H1 (cell line): ENCODE data around the gene MPPED2. TPM values are rescaled to one million over a fixed set of nuclear protein-coding genes. Genes with fewer than 3 reads are reported as not detected.

Experiments
- CTCF ChIA-PET: fragments of 300-600 bp; sonication (Branson Sonifier 250); formaldehyde crosslinking; loops from one replicate; lab custom pipeline; 2021; ENCODE audit not compliant: partially characterized antibody; lab: Charles Lee
- POLR2A ChIA-PET: fragments of 300-600 bp; sonication (Branson Sonifier 250); formaldehyde crosslinking; loops from one replicate; lab custom pipeline; 2021; ENCODE audit warnings: inconsistent platforms; ENCODE audit not compliant: partially characterized antibody; lab: Charles Lee
- DNase-seq, 2 experiments: peaks; one replicate each; pipeline versions ENCODE4 v3.0.0 to v3.0.0-alpha.2; 2010 to 2022; ENCODE audit warnings: low spot score in 2 of 2, low read depth in 1 of 2, mixed read lengths in 1 of 2
- FAIRE-seq: peaks from 2 replicates; lab custom pipeline; 2011; peaks lifted over from hg19 to GRCh38; lab: Jason Lieb, UNC
- H2AFZ ChIP-seq: 2 replicates; pipeline ENCODE4 v1.8.1; 2012; ENCODE audit warnings: low read length, inconsistent platforms
- H2AK5ac ChIP-seq: 2 replicates; pipeline ENCODE4 v1.6.1; 2013; ENCODE audit warnings: low read depth, low read length
- H2BK120ac ChIP-seq: replicated peaks from 2 replicates; pipeline ENCODE3; 2013; ENCODE audit warnings: low read depth, low read length, inconsistent platforms
- H2BK12ac ChIP-seq: 2 replicates; pipeline ENCODE4 v1.6.1; 2013; ENCODE audit warnings: low read depth, low read length
- H2BK15ac ChIP-seq: 2 replicates; pipeline ENCODE4 v1.6.1; 2013; ENCODE audit warnings: low read length
- H2BK20ac ChIP-seq: 2 replicates; pipeline ENCODE4 v1.6.1; 2013; ENCODE audit warnings: low read length
- H2BK5ac ChIP-seq: 2 replicates; pipeline ENCODE4 v1.6.1; 2013; ENCODE audit warnings: low read depth, low read length
- H3K14ac ChIP-seq: 2 replicates; pipeline ENCODE4 v1.6.1; 2013; ENCODE audit warnings: inconsistent platforms; ENCODE audit not compliant: insufficient read length
- H3K18ac ChIP-seq: 2 replicates; pipeline ENCODE4 v1.6.1; 2013; ENCODE audit warnings: low read length; ENCODE audit errors: extremely low read depth
- H3K23ac ChIP-seq: 2 replicates; pipeline ENCODE4 v1.6.1; 2013; ENCODE audit warnings: inconsistent platforms; ENCODE audit not compliant: insufficient read length
- H3K23me2 ChIP-seq: 2 replicates; pipeline ENCODE4 v1.6.1; 2013; ENCODE audit warnings: low read depth, low read length
- H3K27ac ChIP-seq: 2 replicates; pipeline ENCODE4 v1.6.1; 2011; ENCODE audit warnings: low read depth, low read length, inconsistent platforms
- H3K27me3 ChIP-seq, 4 experiments: replicated peaks in 1 of 4; 1 replicate in 1 of 4; 2 replicates in 3 of 4; pipeline versions ENCODE4 v1.6.1 to v1.8.1; 2011 to 2013; ENCODE audit warnings: low read length in 3 of 4, mild to moderate bottlenecking in 3 of 4, inconsistent platforms in 2 of 4, mixed read lengths in 2 of 4, moderate library complexity in 1 of 4; ENCODE audit not compliant: control insufficient read depth in 3 of 4, insufficient read depth in 3 of 4; ENCODE audit errors: extremely low read depth in 1 of 4
- H3K36me3 ChIP-seq, 4 experiments: 2 replicates each; pipeline versions ENCODE4 v1.6.1 to v1.8.1; 2011 to 2013; ENCODE audit warnings: mild to moderate bottlenecking in 4 of 4, low read length in 3 of 4, moderate library complexity in 2 of 4, control low read depth in 1 of 4, inconsistent platforms in 1 of 4; ENCODE audit not compliant: insufficient read depth in 4 of 4, control insufficient read depth in 2 of 4
- H3K4ac ChIP-seq: replicated peaks from 2 replicates; pipeline ENCODE3; 2013; ENCODE audit warnings: low read length, low read depth, mixed read lengths, inconsistent platforms; ENCODE audit not compliant: insufficient read length
- H3K4me1 ChIP-seq, 4 experiments: replicated peaks in 1 of 4; 1 replicate in 1 of 4; 2 replicates in 3 of 4; pipeline versions ENCODE4 v1.6.1 to v1.8.1; 2011 to 2013; ENCODE audit warnings: low read length in 3 of 4, inconsistent platforms in 2 of 4, mixed read lengths in 1 of 4; ENCODE audit not compliant: insufficient read depth in 4 of 4, control insufficient read depth in 3 of 4
- H3K4me2 ChIP-seq, 2 experiments: 2 replicates each; pipeline versions ENCODE4 v1.6.1 to v1.8.1; 2011 to 2013; ENCODE audit warnings: low read depth in 2 of 2, low read length in 2 of 2, control low read depth in 1 of 2, inconsistent platforms in 1 of 2, mild to moderate bottlenecking in 1 of 2; ENCODE audit not compliant: insufficient read depth in 1 of 2
- H3K4me3 ChIP-seq, 4 experiments: fragments of 200-600, 300-600 bp in 1 of 4; sonication (generic), shearing (Covaris generic), sonication (Bioruptor Twin) in 1 of 4; 2 replicates each; pipeline versions ENCODE4 v1.5.1 to v1.8.1; 2011 to 2016; ENCODE audit warnings: low read length in 4 of 4, low read depth in 3 of 4, control low read depth in 2 of 4, inconsistent platforms in 2 of 4, mild to moderate bottlenecking in 2 of 4, mixed read lengths in 1 of 4, moderate library complexity in 1 of 4; ENCODE audit not compliant: insufficient read depth in 2 of 4; ENCODE audit errors: extremely low read depth in 1 of 4
- H3K56ac ChIP-seq: replicated peaks from 2 replicates; pipeline ENCODE3; 2013; ENCODE audit warnings: low read depth, mild to moderate bottlenecking, mixed read lengths, low read length, inconsistent platforms; ENCODE audit not compliant: insufficient read length
- H3K79me1 ChIP-seq: 2 replicates; pipeline ENCODE4 v1.6.1; 2013; ENCODE audit warnings: low read depth, low read length, control low read depth
- H3K79me2 ChIP-seq, 2 experiments: 2 replicates each; pipeline versions ENCODE4 v1.6.1 to v1.8.1; 2012 to 2013; ENCODE audit warnings: low read length in 2 of 2, mild to moderate bottlenecking in 2 of 2, inconsistent platforms in 1 of 2; ENCODE audit not compliant: insufficient read depth in 2 of 2, control insufficient read depth in 1 of 2
- H3K9ac ChIP-seq, 4 experiments: replicated peaks in 1 of 4; 1 replicate in 1 of 4; 2 replicates in 3 of 4; pipeline versions ENCODE4 v1.6.1 to v1.8.1; 2011 to 2013; ENCODE audit warnings: low read depth in 3 of 4, low read length in 3 of 4, control low read depth in 2 of 4, mild to moderate bottlenecking in 2 of 4, moderate library complexity in 2 of 4, inconsistent platforms in 1 of 4; ENCODE audit errors: extremely low read depth in 1 of 4
- H3K9me3 ChIP-seq, 2 experiments: 2 replicates each; pipeline versions ENCODE4 v1.6.1 to v1.8.1; 2012 to 2013; ENCODE audit warnings: mild to moderate bottlenecking in 2 of 2, moderate library complexity in 2 of 2, control low read depth in 1 of 2, inconsistent platforms in 1 of 2, low read depth in 1 of 2, low read length in 1 of 2, mixed read lengths in 1 of 2; ENCODE audit not compliant: insufficient read depth in 2 of 2
- H4K20me1 ChIP-seq, 2 experiments: replicated peaks in 1 of 2; 2 replicates each; pipeline versions ENCODE3 to v1.8.1; 2011 to 2013; ENCODE audit warnings: inconsistent platforms in 2 of 2, low read length in 2 of 2, mild to moderate bottlenecking in 1 of 2; ENCODE audit not compliant: insufficient read depth in 2 of 2, control insufficient read depth in 1 of 2
- H4K5ac ChIP-seq: 2 replicates; pipeline ENCODE4 v1.6.1; 2013; ENCODE audit warnings: low read length, low read depth, mixed read lengths, inconsistent platforms; ENCODE audit not compliant: insufficient read length
- H4K8ac ChIP-seq: 2 replicates; pipeline ENCODE4 v1.8.0; 2013; ENCODE audit warnings: mild to moderate bottlenecking, moderate library complexity, low read length, inconsistent platforms; ENCODE audit not compliant: insufficient read depth; ENCODE audit errors: extremely low read depth
- H4K91ac ChIP-seq: replicated peaks from 2 replicates; pipeline ENCODE3; 2013; ENCODE audit warnings: low read length, mixed read lengths, inconsistent platforms; ENCODE audit not compliant: insufficient read length
- HDAC2 ChIP-seq, 2 experiments: fragments of 300-600 bp in 1 of 2; sonication (generic) in 1 of 2; IDR thresholded peaks; 2 replicates each; pipeline ENCODE4 v1.6.1; 2011 to 2012; ENCODE audit warnings: low read depth in 2 of 2, low read length in 2 of 2, mild to moderate bottlenecking in 2 of 2, moderate library complexity in 2 of 2, borderline replicate concordance in 1 of 2, inconsistent platforms in 1 of 2
- PHF8 ChIP-seq: fragments of 200-600 bp; sonication (generic); conservative IDR thresholded peaks from 2 replicates; pipeline ENCODE4 v1.7.1; 2012; ENCODE audit warnings: low read depth, mild to moderate bottlenecking, inconsistent platforms, low read length, moderate library complexity
- TAF7 ChIP-seq: optimal IDR thresholded peaks from 2 replicates; pipeline ENCODE3; 2011; ENCODE audit warnings: low read depth, mild to moderate bottlenecking, inconsistent platforms, low read length, moderate library complexity, borderline replicate concordance
- WGBS, 2 experiments: shearing (Covaris generic) in 1 of 2; methylation state at CpG; one replicate each; pipeline versions ENCODE4 v1.1.6 to v1.1.7; 2013 to 2015; ENCODE audit warnings: low lambda C conversion rate in 2 of 2, mixed read lengths in 2 of 2, inconsistent platforms in 1 of 2, low coverage in 1 of 2, missing lambda C conversion rate in 1 of 2; ENCODE audit not compliant: insufficient replicate concordance in 2 of 2, insufficient coverage in 1 of 2, insufficient read length in 1 of 2; ENCODE audit errors: extremely low coverage in 1 of 2, missing lambda C conversion rate in 1 of 2; 5-methylcytosine and 5-hydroxymethylcytosine counted together
- polyA plus RNA-seq, 7 experiments: library from polyadenylated mRNA; depleted of rRNA in 3 of 7; stranded (reverse) in 5 of 7; unstranded in 2 of 7; fragments of >200 nt in 5 of 7; fragments of 200-250 nt in 2 of 7; gene quantifications; 1 replicate in 5 of 7; 2 replicates in 1 of 7; 4 replicates in 1 of 7; pipeline versions ENCODE4 v1.2.1 to v1.2.3, GENCODE V29; 2011 to 2013; ENCODE audit warnings: missing spikeins in 2 of 7, mixed read lengths in 2 of 7
- total RNA-seq: library from RNA; stranded (reverse); fragmentation: NEBNext Ultra II Directional; extraction: Animal tissue kit (Norgen Biotek cat#: 25700); gene quantifications from 2 replicates; pipeline ENCODE4 v1.2.1, GENCODE V29; 2021

MPPED2 gene
- total and polyA plus RNA-seq, 2 of the 8 experiments (the other 6 are each of a cell fraction or from before 2014, with no cell fraction given), result 1.3 to 3.5 TPM

- peaks cover 21% of the 10 kb centered on the region for H3K23me2 ChIP-seq
- peak overlapping the region; percentile 58 to 88 (median 76) for H3K4me3 ChIP-seq
- H2BK5ac ChIP-seq, result no peak overlapping the region
- H2AK5ac ChIP-seq, result no peak overlapping the region
- H3K4me1 ChIP-seq, result peaks cover 0 to 2% (median 0%) of the 10 kb centered on the region in 4 experiments; a peak in 2 of 7 replicates
- WGBS, 2 experiments, result no CpG with 5 or more reads among the region's 42 CpGs
- no peak overlapping the region for H3K14ac ChIP-seq
- no peak overlapping the region for H2AFZ ChIP-seq
- H2BK15ac ChIP-seq, result no peak overlapping the region
- no peak overlapping the region for H3K56ac ChIP-seq
- H4K91ac ChIP-seq, result no peak overlapping the region
- peaks cover 0 to 15% of the 10 kb centered on the region in 2 experiments; a peak in 2 of 4 replicates for H3K79me2 ChIP-seq
- H4K8ac ChIP-seq, result no peak overlapping the region
- H3K9me3 ChIP-seq, result no peaks in the 10 kb centered on the region
- ChIA-PET POLR2A (interaction anchor here (1.1 to 1.3 kb wide), 4 partner anchors 15 to 259 kb away, joined by 3 to 4 read pairs (median 4); no protein-coding TSS in a partner anchor), CTCF (interaction anchor here (0.7 to 1.9 kb wide), 7 partner anchors 12 to 289 kb away, joined by 3 to 6 read pairs (median 4); no protein-coding TSS in a partner anchor)
- no peak for FAIRE-seq
- no peak overlapping the region for H4K5ac ChIP-seq
- H2BK20ac ChIP-seq, result no peak overlapping the region
- H2BK120ac ChIP-seq, result no peak overlapping the region
- H3K23ac ChIP-seq, result no peak overlapping the region
- peaks cover 1 to 39% (median 26%) of the 10 kb centered on the region in 4 experiments for H3K27me3 ChIP-seq
- no peak overlapping the region for H2BK12ac ChIP-seq
- no peak overlapping the region for H3K27ac ChIP-seq
- peak overlapping the region; percentile 97 to 100 for H3K4me2 ChIP-seq
- no peaks in the 10 kb centered on the region for H3K79me1 ChIP-seq
- no peak overlapping the region for H3K18ac ChIP-seq
- TF ChIP-seq TAF7, result peak; percentile 14
- 0 out of 2 replicates have a peak, but pooled peaks have one; percentile 6 for TF ChIP-seq PHF8
- no peak for TF ChIP-seq HDAC2 (IDR thresholded peaks at IDR 0.05; ENCODE audit: borderline replicate concordance in 1 of 2, low read depth in 2 of 2, low read length in 2 of 2)
- no peak overlapping the region for H3K4ac ChIP-seq
- H3K36me3 ChIP-seq, result no peaks in the 10 kb centered on the region
- no peaks in the 10 kb centered on the region for H4K20me1 ChIP-seq
- peak overlapping the region in 1 of 4 experiments; percentile 60; a peak in 2 of 7 replicates for H3K9ac ChIP-seq
- DNase-seq, result no peak
Measured at GRCh38 chr11:30585892-30586250, 282 bp downstream of the MPPED2 start.
